ENCODE measurements around the gene FGGY. TPM values are rescaled to one million over a fixed set of nuclear protein-coding genes. Genes with fewer than 3 reads are reported as not detected.

FGGY gene
- total RNA-seq, 1 experiment from 2014 or later: 17.8 TPM

GRCh38 chr1:59718064-59718988 lies 421.4 kb downstream of the FGGY start:
- Histone ChIP-seq H3K79me2 (ENCODE audit: low read depth) (no peaks in the 10 kb centered on the region), H3K4me3 (no peak overlapping the region), H3K36me3 (ENCODE audit: low read depth) (no peaks in the 10 kb centered on the region), H3K9me2 (ENCODE audit: insufficient read depth) (no peaks in the 10 kb centered on the region), H2AFZ (no peak overlapping the region), H3K4me2 (no peak overlapping the region), H3K27me3 (ENCODE audit: insufficient read depth, low read depth) (no peaks in the 10 kb centered on the region), H3K4me1 (replicated peaks; ENCODE audit: insufficient read depth) (no peaks in the 10 kb centered on the region; the same call in 1 of the 2 replicates), H3K9me3 (ENCODE audit: insufficient read depth, low read depth) (no peaks in the 10 kb centered on the region), H3K27ac (no peak overlapping the region), H3F3A (ENCODE audit: insufficient read depth, low read depth) (no peaks in the 10 kb centered on the region), H4K20me1 (ENCODE audit: insufficient read depth) (no peaks in the 10 kb centered on the region)
- peak; percentile 54 for TF ChIP-seq CTCF (conservative IDR thresholded peaks at IDR 0.05)
- no peak for TF ChIP-seq EZH2 (IDR thresholded peaks at IDR 0.05; ENCODE audit: low read depth)
- intact Hi-C loops (cut with micrococcal nuclease; ENCODE audit: unreplicated experiment): no loop called here
- ChIA-PET POLR2A (ENCODE audit: unreplicated experiment) (no interaction called here), CTCF (no interaction called here)
- no TSS peak for BruUV-seq (replicated peaks)
- DNase-seq: no peak

- Histone ChIP-seq H4K20me1 (ENCODE audit: insufficient read depth) (no peaks in the 10 kb centered on the region), H3K27me3 (ENCODE audit: insufficient read depth, low read depth) (no peaks in the 10 kb centered on the region), H3K4me1 (replicated peaks; ENCODE audit: insufficient read depth) (no peaks in the 10 kb centered on the region; the same call in 1 of the 2 replicates), H3K27ac (no peak overlapping the region), H3K4me2 (no peak overlapping the region), H3F3A (ENCODE audit: insufficient read depth, low read depth) (no peaks in the 10 kb centered on the region), H3K9me2 (ENCODE audit: insufficient read depth) (no peaks in the 10 kb centered on the region), H3K36me3 (ENCODE audit: low read depth) (no peaks in the 10 kb centered on the region), H3K9me3 (ENCODE audit: insufficient read depth, low read depth) (no peaks in the 10 kb centered on the region), H3K4me3 (no peak overlapping the region), H3K79me2 (ENCODE audit: low read depth) (no peaks in the 10 kb centered on the region), H2AFZ (no peak overlapping the region)
- BruUV-seq (replicated peaks): no TSS peak
- ChIA-PET POLR2A (ENCODE audit: unreplicated experiment) (no interaction called here), CTCF (no interaction called here)
- intact Hi-C loops (cut with micrococcal nuclease; ENCODE audit: unreplicated experiment): no loop called here
- TF ChIP-seq CTCF (conservative IDR thresholded peaks at IDR 0.05): no peak
- no peak for TF ChIP-seq EZH2 (IDR thresholded peaks at IDR 0.05; ENCODE audit: low read depth)
- no peak for DNase-seq
Measured at GRCh38 chr1:59718989-59719360, 422.1 kb downstream of the FGGY start.

GRCh38 chr1:59720326-59721115 lies 423.6 kb downstream of the FGGY start:
- CTCF ChIA-PET: interaction anchor here (0.6 kb wide), 1 partner anchor 345 kb away, joined by 3 read pairs; no protein-coding TSS in a partner anchor
- no peak for DNase-seq
- no peaks in the 10 kb centered on the region for H3F3A ChIP-seq (ENCODE audit: insufficient read depth, low read depth)

More at GRCh38 chr1:59720326-59721115, 423.6 kb downstream of the FGGY start:
- Histone ChIP-seq H4K20me1 (ENCODE audit: insufficient read depth) (no peaks in the 10 kb centered on the region), H3K36me3 (ENCODE audit: low read depth) (no peaks in the 10 kb centered on the region), H3K27me3 (ENCODE audit: insufficient read depth, low read depth) (no peaks in the 10 kb centered on the region), H2AFZ (no peak overlapping the region), H3K79me2 (ENCODE audit: low read depth) (no peaks in the 10 kb centered on the region), H3K4me2 (no peak overlapping the region), H3K9me3 (ENCODE audit: insufficient read depth, low read depth) (no peaks in the 10 kb centered on the region), H3K27ac (no peak overlapping the region), H3K4me1 (replicated peaks; ENCODE audit: insufficient read depth) (no peaks in the 10 kb centered on the region; the same call in 1 of the 2 replicates), H3K4me3 (no peak overlapping the region), H3K9me2 (ENCODE audit: insufficient read depth) (no peaks in the 10 kb centered on the region)
- TF ChIP-seq CTCF (conservative IDR thresholded peaks at IDR 0.05) (no peak), EZH2 (IDR thresholded peaks at IDR 0.05; ENCODE audit: low read depth) (no peak)
- intact Hi-C loops (cut with micrococcal nuclease; ENCODE audit: unreplicated experiment): no loop called here
- POLR2A ChIA-PET (ENCODE audit: unreplicated experiment): no interaction called here
- no TSS peak for BruUV-seq (replicated peaks)
